Rectal smooth muscle tissue (tissue), 1 donor: Measurements from ENCODE around the gene EREG.
"Not testable (repeated sequence)": the region's sequence is repeated elsewhere in the genome, so short reads cannot be mapped to it uniquely, and the experiment has no call there.

Source experiments
- H3K27ac ChIP-seq: one replicate; pipeline ENCODE4 v1.7.0; 2013; ENCODE audit warnings: low read depth, low read length, inconsistent platforms
- H3K27me3 ChIP-seq: one replicate; pipeline ENCODE4 v1.7.0; 2013; ENCODE audit warnings: low read length; ENCODE audit not compliant: control insufficient read depth, insufficient read depth
- H3K36me3 ChIP-seq: one replicate; pipeline ENCODE4 v1.7.0; 2013; ENCODE audit warnings: low read length; ENCODE audit not compliant: control insufficient read depth, insufficient read depth
- H3K4me1 ChIP-seq: one replicate; pipeline ENCODE4 v1.7.0; 2013; ENCODE audit warnings: low read length; ENCODE audit not compliant: control insufficient read depth, insufficient read depth
- H3K4me3 ChIP-seq: one replicate; pipeline ENCODE4 v1.7.0; 2013; ENCODE audit warnings: low read length
- H3K9ac ChIP-seq: one replicate; pipeline ENCODE4 v1.7.0; 2013; ENCODE audit warnings: low read length

Gene EREG

GRCh38 chr4:74328501-74328900 is 36.4 kb upstream of the EREG start:
- Histone ChIP-seq H3K4me1 (no peaks in the 10 kb centered on the region), H3K36me3 (no peaks in the 10 kb centered on the region), H3K27ac (no peak overlapping the region), H3K9ac (no peak overlapping the region), H3K4me3 (no peak overlapping the region), H3K27me3 (no peaks in the 10 kb centered on the region)

DNA sequence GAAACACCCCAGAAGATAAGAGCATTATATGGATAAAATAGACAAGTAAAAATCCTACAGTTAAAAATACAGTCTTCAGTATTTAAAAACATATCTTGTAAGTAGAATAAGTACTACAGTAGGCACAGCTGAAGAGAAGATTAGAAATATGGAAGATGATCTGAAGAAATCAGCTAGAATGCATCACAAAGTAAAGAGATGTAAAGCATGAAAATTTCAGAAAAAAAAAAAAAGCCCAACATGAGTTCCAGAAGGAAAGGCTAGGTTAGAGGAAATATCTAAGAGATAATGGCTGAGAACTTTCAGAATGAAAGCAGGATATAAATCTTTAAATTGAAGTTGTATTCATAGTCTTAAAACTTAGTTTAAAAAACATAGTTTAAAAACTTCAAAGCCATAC is 35.6 kb upstream of the EREG start:
- no peak overlapping the region for H3K27ac ChIP-seq
- no peak overlapping the region for H3K4me3 ChIP-seq
- no peaks in the 10 kb centered on the region for H3K36me3 ChIP-seq
- H3K4me1 ChIP-seq: no peaks in the 10 kb centered on the region
- no peaks in the 10 kb centered on the region for H3K27me3 ChIP-seq
- no peak overlapping the region for H3K9ac ChIP-seq

GRCh38 chr4:74330295-74330750 is 34.6 kb upstream of the EREG start:
- H3K36me3 ChIP-seq: no peaks in the 10 kb centered on the region
- H3K4me1 ChIP-seq: no peaks in the 10 kb centered on the region
- H3K9ac ChIP-seq: no peak overlapping the region
- no peak overlapping the region for H3K27ac ChIP-seq
- H3K4me3 ChIP-seq: no peak overlapping the region
- no peaks in the 10 kb centered on the region for H3K27me3 ChIP-seq

- no peak overlapping the region for H3K9ac ChIP-seq
- H3K4me3 ChIP-seq: no peak overlapping the region
- H3K4me1 ChIP-seq: no peaks in the 10 kb centered on the region
- H3K27me3 ChIP-seq: no peaks in the 10 kb centered on the region
- H3K36me3 ChIP-seq: no peaks in the 10 kb centered on the region
- H3K27ac ChIP-seq: no peak overlapping the region
Measured at GRCh38 chr4:74331252-74331651, 33.7 kb upstream of the EREG start.

DNA sequence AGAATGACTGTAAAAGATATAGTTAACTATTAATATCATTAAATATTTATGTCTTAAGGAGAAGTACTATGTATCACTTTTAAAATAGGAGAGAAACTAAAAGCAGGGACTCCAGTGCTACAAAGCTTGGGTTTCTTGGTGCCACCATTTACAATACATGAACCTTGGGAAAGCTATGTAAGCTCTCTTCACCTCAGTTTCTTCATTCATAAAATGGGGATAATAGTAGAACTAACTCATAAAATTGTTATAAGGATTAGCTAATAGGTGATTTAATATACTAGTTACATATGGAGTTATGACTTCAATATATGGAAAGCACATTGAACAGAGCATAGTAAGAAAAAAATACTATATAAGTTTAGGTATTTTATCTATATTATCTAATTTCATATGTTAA is 33.0 kb upstream of the EREG start:
- Histone ChIP-seq H3K4me1 (no peaks in the 10 kb centered on the region), H3K27ac (no peak overlapping the region), H3K9ac (no peak overlapping the region), H3K36me3 (no peaks in the 10 kb centered on the region), H3K4me3 (no peak overlapping the region), H3K27me3 (no peaks in the 10 kb centered on the region)

DNA sequence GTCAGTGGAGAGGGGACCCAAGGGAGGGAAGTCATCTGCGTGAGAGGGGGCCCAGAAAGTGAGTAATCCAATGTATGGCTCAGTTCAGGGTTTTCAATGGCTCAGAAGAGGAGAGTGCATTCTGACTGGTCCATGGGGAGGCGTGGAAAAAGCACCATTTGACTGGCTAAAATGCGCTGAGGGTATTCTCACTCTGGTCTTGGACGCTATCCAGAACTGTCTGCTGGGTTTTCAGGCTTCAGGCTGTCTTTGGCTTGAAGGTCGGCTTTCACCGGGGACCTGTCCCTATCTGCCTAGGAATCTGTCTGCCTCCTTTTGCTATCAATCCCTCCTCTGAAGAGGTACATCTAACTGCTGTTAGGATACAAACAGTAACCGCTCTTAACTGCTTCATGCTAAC is 30.3 kb upstream of the EREG start:
- no peak overlapping the region for H3K27ac ChIP-seq
- no peak overlapping the region for H3K9ac ChIP-seq
- H3K36me3 ChIP-seq: no peaks in the 10 kb centered on the region
- H3K27me3 ChIP-seq: no peaks in the 10 kb centered on the region
- H3K4me1 ChIP-seq: no peaks in the 10 kb centered on the region
- no peak overlapping the region for H3K4me3 ChIP-seq

GRCh38 chr4:74335341-74336021 is 29.5 kb upstream of the EREG start:
- Histone ChIP-seq H3K4me1 (no peaks in the 10 kb centered on the region), H3K4me3 (no peak overlapping the region), H3K27me3 (no peaks in the 10 kb centered on the region), H3K27ac (no peak overlapping the region), H3K36me3 (no peaks in the 10 kb centered on the region), H3K9ac (no peak overlapping the region)

- H3K27me3 ChIP-seq: no peaks in the 10 kb centered on the region
- H3K4me3 ChIP-seq: no peak overlapping the region
- H3K4me1 ChIP-seq: no peaks in the 10 kb centered on the region
- H3K36me3 ChIP-seq: no peaks in the 10 kb centered on the region
- H3K27ac ChIP-seq: no peak overlapping the region
- H3K9ac ChIP-seq: no peak overlapping the region
Measured at GRCh38 chr4:74338792-74339333, 26.1 kb upstream of the EREG start.

GRCh38 chr4:74339501-74339900 is 25.4 kb upstream of the EREG start:
- no peaks in the 10 kb centered on the region for H3K4me1 ChIP-seq
- no peaks in the 10 kb centered on the region for H3K27me3 ChIP-seq
- H3K27ac ChIP-seq: no peak overlapping the region
- H3K4me3 ChIP-seq: no peak overlapping the region
- H3K9ac ChIP-seq: no peak overlapping the region
- no peaks in the 10 kb centered on the region for H3K36me3 ChIP-seq

DNA sequence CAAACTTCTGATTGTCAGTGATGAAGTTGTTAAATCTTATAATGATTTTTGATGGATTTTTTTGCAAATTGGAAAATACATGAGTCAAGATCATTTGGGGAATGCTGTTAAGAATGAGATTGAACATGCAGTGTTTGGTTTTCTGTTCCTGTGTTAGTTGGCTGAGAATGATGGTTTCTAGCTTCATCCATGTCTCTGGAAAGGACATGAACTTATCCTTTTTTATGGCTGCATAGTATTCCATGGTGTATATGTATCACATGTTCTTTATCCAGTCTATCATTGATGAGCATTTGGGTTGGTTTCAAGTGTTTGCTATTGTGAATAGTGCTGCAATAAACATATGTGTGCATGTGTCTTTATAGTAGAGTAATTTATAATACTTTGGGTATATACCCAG is 24.5 kb upstream of the EREG start:
- H3K36me3 ChIP-seq, H3K4me3 ChIP-seq, H3K27me3 ChIP-seq, H3K4me1 ChIP-seq, H3K27ac ChIP-seq, H3K9ac ChIP-seq: not testable (repeated sequence)

- Histone ChIP-seq H3K27me3 (no peaks in the 10 kb centered on the region), H3K27ac (no peak overlapping the region), H3K36me3 (no peaks in the 10 kb centered on the region), H3K4me3 (no peak overlapping the region), H3K4me1 (no peaks in the 10 kb centered on the region), H3K9ac (no peak overlapping the region)
Measured at GRCh38 chr4:74344031-74344430, 20.9 kb upstream of the EREG start.

- Histone ChIP-seq H3K9ac (no peak overlapping the region), H3K27ac (no peak overlapping the region), H3K4me3 (no peak overlapping the region), H3K27me3 (no peaks in the 10 kb centered on the region), H3K36me3 (no peaks in the 10 kb centered on the region), H3K4me1 (no peaks in the 10 kb centered on the region)
Measured at GRCh38 chr4:74353858-74354257, 11.1 kb upstream of the EREG start.

DNA sequence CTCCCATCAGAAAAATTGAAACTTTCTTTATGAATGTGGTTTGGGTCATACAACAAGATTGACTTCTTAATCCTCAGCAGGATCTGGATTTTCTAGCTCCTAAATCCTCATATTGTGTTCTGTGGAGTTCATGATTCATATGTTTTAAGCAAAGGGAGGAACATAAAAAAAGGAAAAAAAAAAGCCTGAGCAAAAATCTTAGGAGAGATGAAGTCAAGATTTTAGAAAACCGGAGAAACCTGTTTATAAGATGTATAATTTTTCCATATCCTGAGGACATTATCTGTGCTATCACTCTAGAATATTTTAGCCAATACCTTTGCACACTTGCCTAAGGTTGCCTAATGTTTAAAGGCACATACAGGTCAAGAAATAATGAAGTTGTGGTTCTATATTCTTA is 7.0 kb upstream of the EREG start:
- H3K4me3 ChIP-seq: no peak overlapping the region
- no peaks in the 10 kb centered on the region for H3K4me1 ChIP-seq
- H3K9ac ChIP-seq: no peak overlapping the region
- no peak overlapping the region for H3K27ac ChIP-seq
- no peaks in the 10 kb centered on the region for H3K36me3 ChIP-seq
- no peaks in the 10 kb centered on the region for H3K27me3 ChIP-seq
